HG03354 (cell line): Measurements from ENCODE around the gene LCMT1.
"Not testable (repeated sequence)": the region's sequence is repeated elsewhere in the genome, so short reads cannot be mapped to it uniquely, and the experiment has no call there.

Experiments used
- ATAC-seq: cut with Tn5 transposase; IDR thresholded peaks from one replicate; pipeline ENCODE4 v1.9.1; 2021; ENCODE audit warnings: mild to moderate bottlenecking; ENCODE audit not compliant: unreplicated experiment, poor library complexity, severe bottlenecking

The LCMT1 gene

DNA sequence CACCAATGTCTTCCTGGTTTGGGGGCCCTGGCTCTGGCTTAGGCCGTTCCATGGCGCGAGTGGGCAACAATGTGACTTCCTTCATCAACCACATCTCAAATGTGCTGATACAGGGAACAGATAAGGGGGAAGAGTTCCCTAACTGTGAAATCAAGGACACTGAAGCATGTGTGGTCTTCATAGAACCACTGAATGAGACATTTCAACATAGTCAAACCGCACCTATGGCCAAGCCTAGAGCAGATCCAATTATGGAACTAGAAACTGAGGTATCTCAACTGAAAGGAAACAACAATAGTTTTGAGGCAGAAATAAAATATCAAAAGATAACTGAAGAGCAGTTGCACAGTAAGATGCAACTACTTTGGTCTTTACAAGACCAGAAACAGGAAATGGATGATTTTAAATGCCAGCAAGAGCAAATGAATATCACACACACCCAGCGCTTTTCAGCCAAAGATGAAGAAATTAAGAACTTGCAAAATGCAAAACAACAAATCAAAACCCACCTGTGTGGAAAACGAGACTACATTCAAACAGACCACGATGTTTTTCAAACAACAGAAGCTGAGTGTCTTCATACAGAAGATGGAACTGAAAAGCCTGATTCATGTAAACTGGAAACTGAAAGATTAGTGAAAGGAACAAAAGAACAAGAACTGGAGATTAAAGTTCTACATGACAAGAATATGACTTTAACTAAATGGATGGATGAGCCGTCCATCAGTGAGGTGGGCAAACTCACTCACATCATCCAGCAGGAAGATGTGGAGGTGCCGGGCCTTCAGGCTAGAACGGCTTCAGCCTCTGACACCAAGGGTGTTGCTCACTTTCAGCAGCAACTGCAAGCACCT, 18.1 kb upstream of the LCMT1 start:
- peak; percentile 61 for ATAC-seq

GRCh38 chr16:25094596-25094995, 16.9 kb upstream of the LCMT1 start:
- no peak for ATAC-seq

DNA sequence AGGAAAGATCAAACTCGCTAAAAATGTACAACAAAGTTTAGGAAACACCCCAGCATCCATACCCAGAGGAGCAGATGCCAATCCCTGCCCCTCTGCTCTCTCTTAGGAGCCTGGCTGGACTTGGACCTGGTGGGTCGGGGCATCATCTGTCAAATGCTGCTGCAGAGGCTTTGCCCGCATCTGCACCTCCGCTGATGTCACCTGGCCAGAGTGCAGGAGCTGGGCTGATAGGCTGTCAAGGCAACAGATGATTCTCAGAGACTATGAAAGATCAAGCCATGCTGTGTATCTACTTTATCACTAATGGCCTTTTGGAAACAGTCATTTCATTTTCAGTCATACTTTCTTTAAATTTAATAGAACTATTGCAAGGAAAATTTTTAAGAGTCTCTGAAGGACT, 15.9 kb upstream of the LCMT1 start:
- ATAC-seq, result no peak

- no peak for ATAC-seq
These were observed 14.1 kb upstream of the LCMT1 start for GRCh38 chr16:25097276-25097975.

GRCh38 chr16:25100511-25100910, 11.0 kb upstream of the LCMT1 start:
- ATAC-seq, result no peak

DNA sequence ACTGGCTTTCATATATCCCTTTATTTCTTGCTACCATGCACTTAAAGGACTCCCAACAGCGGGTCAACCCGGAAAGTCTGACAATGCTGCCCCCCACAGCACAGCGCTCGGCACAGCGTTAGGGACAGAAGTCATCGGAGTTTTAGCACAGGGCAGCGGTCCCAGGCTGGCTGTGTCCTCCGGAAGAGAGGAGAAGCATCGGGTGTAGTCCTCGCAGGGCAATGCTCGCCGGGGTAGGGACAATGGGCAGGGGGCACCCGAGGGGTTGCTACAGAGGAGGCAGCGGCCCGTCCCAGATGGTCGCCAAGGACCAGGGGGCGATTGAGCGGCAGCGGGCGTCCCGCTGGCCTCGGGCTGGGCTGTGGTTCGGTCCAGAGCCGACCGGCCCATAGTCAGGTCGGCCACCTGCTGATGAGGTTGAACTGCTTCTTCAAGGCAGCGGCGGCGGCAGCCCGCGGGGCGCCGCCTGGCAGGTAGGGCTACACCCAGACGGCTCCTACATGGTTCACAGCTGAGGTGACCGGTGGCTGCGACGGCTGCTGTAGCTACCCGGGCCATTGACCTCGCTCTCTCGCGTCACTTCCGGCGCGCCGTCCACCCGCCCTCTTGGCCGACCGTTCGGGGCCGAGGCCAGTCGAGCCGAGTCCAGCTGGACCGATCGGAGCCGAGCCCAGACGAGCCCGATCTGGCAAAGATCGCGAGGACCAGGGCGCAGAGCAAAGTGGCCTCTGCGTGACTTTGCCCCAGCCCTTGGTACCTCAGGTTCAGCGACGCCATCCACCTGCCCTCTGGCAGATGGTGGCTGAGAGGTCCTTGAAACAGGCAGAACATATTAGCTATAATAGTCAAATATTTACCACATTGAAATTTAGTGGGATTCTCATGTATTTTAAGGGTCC, 4.7 kb upstream of the LCMT1 start:
- peak; percentile 53 for ATAC-seq

- ATAC-seq, result no peak
These were observed 4.1 kb upstream of the LCMT1 start for GRCh38 chr16:25107466-25107792.

DNA sequence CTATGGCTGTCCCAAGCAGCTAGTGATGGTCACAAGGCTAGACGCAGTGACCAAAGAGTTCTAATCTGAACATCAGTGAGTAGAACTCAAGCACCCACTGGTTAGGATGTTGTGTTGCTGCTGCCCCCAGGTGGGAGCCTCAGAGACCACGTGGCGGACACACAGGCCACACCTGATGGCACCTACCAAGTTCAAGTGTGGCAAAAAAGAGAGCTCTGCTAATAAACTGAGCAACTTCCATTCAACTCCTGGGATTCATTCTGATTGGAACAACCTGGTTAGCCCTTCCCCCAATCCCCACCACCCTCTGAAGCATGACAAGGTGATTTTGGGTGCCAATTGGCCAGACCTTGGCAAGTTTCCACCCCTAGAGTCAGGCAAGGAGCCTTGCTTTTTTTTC, 3.5 kb upstream of the LCMT1 start:
- no peak for ATAC-seq

DNA sequence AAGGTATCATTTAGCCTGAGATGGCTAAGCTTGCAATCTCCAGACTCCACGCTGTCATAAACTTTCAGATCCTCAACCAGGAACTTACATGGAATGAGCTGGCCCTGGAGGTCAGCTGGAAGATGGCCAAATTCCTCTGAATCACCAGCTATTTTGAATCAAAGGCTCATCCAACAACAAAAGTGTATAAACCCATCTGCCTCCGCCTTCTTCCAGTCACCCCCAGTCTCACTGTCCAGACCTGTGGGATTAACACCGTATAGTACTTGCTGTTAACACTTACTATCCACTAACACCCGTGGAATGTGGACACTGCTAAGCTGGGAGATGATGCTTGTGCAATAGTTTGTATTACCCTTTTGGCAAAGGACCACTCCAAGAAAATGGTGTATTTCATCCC, 1.9 kb upstream of the LCMT1 start:
- ATAC-seq, result no peak

- no peak for ATAC-seq
These were observed 1.1 kb upstream of the LCMT1 start for GRCh38 chr16:25110387-25110947.

DNA sequence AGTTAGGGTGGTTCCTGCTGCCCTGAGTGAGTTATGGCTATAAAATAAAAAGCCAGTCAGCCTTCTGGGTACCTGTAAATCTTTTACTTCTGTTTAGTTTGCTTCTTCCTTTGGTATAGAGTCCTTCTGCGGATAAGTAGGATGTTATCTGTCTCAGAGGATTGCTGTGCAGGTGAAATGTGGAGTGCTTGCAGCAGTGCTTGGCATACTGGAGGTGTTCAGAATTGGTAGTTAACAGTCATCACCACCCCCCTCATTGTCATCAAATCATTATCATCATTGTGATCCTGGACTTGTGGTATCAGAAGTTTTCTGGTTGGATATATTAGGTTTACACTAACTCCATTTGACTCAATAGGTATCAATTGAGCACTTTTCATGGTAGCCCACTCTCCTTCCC, 2.6 kb downstream of the LCMT1 start:
- ATAC-seq, result no peak

- ATAC-seq, result no peak
These were observed 7.5 kb downstream of the LCMT1 start for GRCh38 chr16:25118851-25119578.

DNA sequence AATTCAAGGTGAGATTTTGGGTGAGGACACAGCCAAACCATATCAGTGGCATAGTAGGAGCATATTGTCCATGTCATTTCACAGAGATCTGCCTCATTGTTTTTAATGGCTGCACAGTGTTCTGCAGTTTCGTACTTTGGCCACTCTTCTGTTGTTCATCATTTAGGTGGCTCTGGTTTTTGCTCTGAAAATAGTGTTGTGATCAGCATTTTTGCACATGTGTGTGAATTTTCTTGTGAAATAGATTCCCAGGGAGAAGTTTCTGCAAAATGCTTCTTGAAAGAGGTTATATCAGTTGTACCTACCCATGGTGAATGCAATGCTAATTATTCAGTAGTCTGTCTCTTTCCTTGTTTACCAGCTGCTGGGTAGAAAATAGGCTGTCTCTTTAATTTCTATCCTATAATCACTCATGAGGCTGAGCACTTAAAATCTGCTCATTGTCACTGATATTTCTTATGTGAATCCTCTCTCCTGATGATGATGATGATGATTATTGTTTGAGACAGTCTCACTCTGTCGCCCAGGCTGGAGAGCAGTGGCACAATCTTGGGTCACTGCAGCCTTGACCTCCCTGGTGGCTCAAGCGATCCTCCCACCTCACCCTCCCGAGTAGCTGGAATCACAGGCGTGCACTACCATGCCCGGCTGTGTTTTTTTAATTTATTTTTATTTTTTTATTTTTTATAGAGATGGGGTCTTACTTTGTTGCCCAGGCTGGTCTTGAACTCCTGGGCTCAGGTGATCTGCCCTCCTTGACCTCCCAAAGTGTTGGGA, 10.5 kb downstream of the LCMT1 start:
- ATAC-seq, result no peak

DNA sequence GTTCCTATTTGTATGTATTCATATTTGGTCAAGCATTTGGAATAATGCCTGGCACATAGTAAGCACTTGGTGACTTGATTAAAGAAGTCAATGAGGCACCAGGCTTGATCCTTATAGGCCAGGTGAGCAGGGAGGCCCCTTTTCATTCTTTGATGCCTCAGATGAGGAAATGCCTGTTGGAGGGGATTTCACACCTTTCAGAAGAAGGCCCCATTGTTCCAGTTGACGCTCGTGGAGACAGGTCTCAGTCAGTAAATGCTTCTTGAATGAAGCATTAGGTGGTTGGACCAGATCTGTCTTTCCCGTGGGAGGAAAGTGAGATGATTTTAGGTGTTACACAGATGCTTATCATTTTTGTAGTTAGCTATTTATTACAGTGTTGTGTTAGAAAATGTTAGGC, 13.0 kb downstream of the LCMT1 start:
- ATAC-seq, result no peak

DNA sequence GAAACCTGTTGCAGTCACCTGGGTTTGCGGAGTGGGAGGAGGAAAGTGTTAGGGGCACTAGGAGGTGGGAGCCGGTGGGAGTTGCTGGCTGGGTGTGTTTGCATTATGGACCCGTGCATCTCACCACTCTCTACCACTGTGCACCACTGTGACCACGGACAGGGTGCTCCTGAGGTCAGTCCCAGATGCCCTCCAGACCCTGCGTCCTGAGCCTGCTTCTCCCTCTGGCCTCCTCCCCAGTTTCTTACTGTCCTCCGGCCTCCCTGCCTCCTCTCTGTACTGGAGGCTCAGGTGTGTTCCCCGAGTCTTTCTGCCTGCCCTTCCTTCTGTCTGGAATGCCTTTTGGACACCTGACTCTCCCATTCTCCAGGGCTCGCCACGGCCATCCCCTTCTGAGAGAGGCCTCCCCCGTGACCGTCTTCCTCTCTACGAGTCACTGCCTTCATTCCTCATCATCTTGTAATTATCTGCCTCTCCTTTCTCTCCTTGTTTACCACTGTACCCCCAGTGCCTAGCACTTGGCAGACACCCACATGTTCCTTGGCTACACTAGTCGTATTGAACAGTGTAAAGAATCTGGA, 14.6 kb downstream of the LCMT1 start:
- not testable (repeated sequence) for ATAC-seq

DNA sequence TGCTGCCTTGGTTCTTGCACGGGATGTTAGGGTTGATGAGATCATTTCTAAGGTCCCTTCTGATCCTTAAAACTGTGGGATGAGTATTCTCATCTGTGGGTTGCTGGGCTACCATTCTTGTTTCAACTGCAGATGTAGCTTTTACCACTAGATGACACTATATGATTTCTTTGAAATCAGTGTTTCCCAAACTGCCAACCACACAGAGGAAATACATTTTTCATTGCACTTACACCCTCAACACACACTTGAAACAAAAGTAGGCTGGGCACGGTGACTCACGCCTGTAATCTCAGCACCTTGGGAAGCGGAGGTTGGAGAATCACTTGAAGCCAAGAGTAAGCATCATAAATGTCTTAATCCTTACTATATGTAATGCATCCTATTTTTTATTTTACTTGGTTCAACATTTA, 15.3 kb downstream of the LCMT1 start:
- no peak for ATAC-seq

GRCh38 chr16:25132751-25133150, 21.2 kb downstream of the LCMT1 start:
- not testable (repeated sequence) for ATAC-seq

- ATAC-seq, result no peak
These were observed 22.7 kb downstream of the LCMT1 start for GRCh38 chr16:25134166-25134700.
